ENCODE measurements around the gene NCAPG2. TPM values are rescaled to one million over a fixed set of nuclear protein-coding genes. Genes with fewer than 3 reads are reported as not detected.

NCAPG2 gene
- total RNA-seq, 4 donors from 2014 or later: 7.3 to 23.1 (median 13.7) TPM

DNA sequence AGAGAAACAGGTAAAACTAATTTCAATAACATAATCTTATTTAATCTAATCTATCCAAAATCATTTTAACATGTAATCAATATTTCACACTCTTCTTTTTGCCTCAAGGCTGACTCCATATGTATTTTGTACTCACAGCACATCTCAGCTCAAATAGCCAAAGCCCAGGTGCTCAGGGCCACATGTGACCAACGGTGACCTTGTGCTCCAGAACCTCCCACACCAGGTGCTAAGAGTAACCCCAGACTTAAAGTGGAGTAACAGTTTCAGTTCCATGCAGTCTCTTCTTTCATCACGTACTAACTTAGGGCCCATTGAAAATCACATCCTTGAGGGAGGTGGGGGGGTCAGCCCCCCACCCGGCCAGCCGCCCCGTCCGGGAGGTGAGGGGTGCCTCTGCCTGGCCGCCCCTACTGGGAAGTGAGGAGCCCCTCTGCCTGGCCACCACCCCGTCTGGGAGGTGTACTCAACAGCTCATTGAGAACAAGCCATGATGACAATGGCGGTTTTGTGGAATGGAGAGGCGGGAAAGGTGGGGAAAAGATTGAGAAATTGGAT is 47.3 kb downstream of the NCAPG2 start:
- no peak overlapping the region for H3K4me3 ChIP-seq
- no peak overlapping the region for H3K27ac ChIP-seq
- WGBS, 2 donors: 88 to 96% methylated on average over 2 of the region's 10 CpGs
- no peak for DNase-seq
- intact Hi-C loops (cut with DNase I): no loop called here
- no peaks in the 10 kb centered on the region for H3K27me3 ChIP-seq
- no peaks in the 10 kb centered on the region for H3K9me3 ChIP-seq
- H3K36me3 ChIP-seq: peaks cover 0 to 59% (median 0%) of the 10 kb centered on the region in 3 donors
- H3K4me1 ChIP-seq: no peaks in the 10 kb centered on the region
- no peak for TF ChIP-seq CTCF (IDR thresholded peaks at IDR 0.05)
- no peak for TF ChIP-seq POLR2A (IDR thresholded peaks at IDR 0.05)

DNA sequence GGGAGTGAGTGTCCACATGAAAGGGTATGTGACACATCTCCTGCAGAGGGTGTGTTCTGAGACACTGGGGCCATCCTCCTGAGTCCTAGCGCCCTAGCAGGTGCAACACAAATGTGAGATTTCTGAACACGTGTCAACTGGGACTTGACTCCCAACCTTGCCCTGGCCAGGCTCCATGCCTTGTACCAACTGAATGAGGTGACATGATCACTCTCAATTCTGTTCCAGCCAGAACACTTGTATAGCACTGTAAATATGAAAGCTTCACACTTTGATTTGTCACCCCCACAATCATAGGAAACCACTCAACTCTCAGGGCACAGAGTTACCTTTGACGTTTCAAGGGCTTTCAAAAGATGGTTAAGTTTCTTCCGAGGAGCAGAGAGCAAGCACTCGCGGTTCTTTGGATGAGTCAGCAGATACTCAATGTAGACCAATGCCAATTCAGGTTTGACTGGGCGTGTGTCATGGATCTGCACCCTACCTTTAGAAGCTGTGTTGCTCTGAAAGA is 48.6 kb downstream of the NCAPG2 start:
- H3K4me1 ChIP-seq: no peaks in the 10 kb centered on the region
- WGBS, 2 donors: 63 to 89% methylated on average over 5 to 7 of the region's 7 CpGs
- no peaks in the 10 kb centered on the region for H3K27me3 ChIP-seq
- H3K27ac ChIP-seq: no peak overlapping the region
- H3K36me3 ChIP-seq: peaks cover 0 to 60% (median 4%) of the 10 kb centered on the region in 3 donors
- TF ChIP-seq POLR2A (IDR thresholded peaks at IDR 0.05) (no peak), CTCF (IDR thresholded peaks at IDR 0.05) (no peak)
- H3K4me3 ChIP-seq: no peak overlapping the region
- intact Hi-C loops (cut with DNase I): no loop called here
- DNase-seq: no peak
- no peaks in the 10 kb centered on the region for H3K9me3 ChIP-seq

DNA sequence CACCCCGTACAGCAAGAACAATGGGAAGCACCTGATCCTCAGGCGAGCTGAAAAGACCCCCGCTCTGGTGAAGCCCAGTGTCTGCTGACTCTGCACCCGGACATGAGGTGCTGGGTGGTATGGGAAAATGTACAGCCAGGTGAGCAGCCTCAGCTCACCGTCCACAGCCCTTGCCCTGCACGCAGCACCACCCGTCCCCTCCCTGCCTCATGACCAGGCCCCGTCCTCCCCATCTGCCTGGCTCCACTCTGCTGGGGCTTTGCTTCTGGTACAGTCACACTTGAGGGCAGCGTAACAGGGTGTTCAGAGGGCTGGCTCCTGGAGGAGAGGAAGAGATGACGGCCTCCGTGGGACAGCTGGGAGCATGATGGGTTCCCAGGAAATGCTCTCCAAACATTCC is 49.1 kb downstream of the NCAPG2 start:
- no peaks in the 10 kb centered on the region for H3K27me3 ChIP-seq
- H3K9me3 ChIP-seq: no peaks in the 10 kb centered on the region
- peaks cover 0 to 60% (median 4%) of the 10 kb centered on the region in 3 donors for H3K36me3 ChIP-seq
- H3K4me1 ChIP-seq: no peaks in the 10 kb centered on the region
- no peak overlapping the region for H3K4me3 ChIP-seq
- no peak overlapping the region for H3K27ac ChIP-seq
- WGBS, 2 donors: 86 to 95% methylated on average over 3 to 6 of the region's 11 CpGs
- no peak for TF ChIP-seq CTCF (IDR thresholded peaks at IDR 0.05)
- no peak for TF ChIP-seq POLR2A (IDR thresholded peaks at IDR 0.05)
- intact Hi-C loops (cut with DNase I): no loop called here
- no peak for DNase-seq

GRCh38 chr7:158651968-158652565 is 52.5 kb downstream of the NCAPG2 start:
- DNase-seq: no peak
- TF ChIP-seq CTCF (IDR thresholded peaks at IDR 0.05) (no peak), POLR2A (IDR thresholded peaks at IDR 0.05) (no peak)
- intact Hi-C loops (cut with DNase I): no loop called here
- no peak overlapping the region for H3K27ac ChIP-seq
- no peaks in the 10 kb centered on the region for H3K27me3 ChIP-seq
- H3K4me1 ChIP-seq: no peaks in the 10 kb centered on the region
- 89 to 93% methylated on average over 9 to 11 of the region's 11 CpGs for whole genome bisulfite sequencing, 2 donors
- no peak overlapping the region for H3K4me3 ChIP-seq
- peaks cover 0 to 66% (median 4%) of the 10 kb centered on the region in 3 donors for H3K36me3 ChIP-seq
- H3K9me3 ChIP-seq: no peaks in the 10 kb centered on the region

- Histone ChIP-seq H3K4me3 (no peak overlapping the region), H3K9me3 (no peaks in the 10 kb centered on the region), H3K27ac (no peak overlapping the region), H3K4me1 (no peaks in the 10 kb centered on the region), H3K36me3 (peaks cover 0 to 57% (median 4%) of the 10 kb centered on the region in 3 donors), H3K27me3 (no peaks in the 10 kb centered on the region)
- no peak for DNase-seq
- no peak for TF ChIP-seq CTCF (IDR thresholded peaks at IDR 0.05)
- TF ChIP-seq POLR2A (IDR thresholded peaks at IDR 0.05): no peak
- WGBS, 2 donors: 71 to 81% methylated on average over 7 of the region's 7 CpGs
- intact Hi-C loops (cut with DNase I): no loop called here
These were observed 53.8 kb downstream of the NCAPG2 start for GRCh38 chr7:158650821-158651225.
